ENCODE data around the gene PCSK5.
"Not testable (repeated sequence)": the region's sequence is repeated elsewhere in the genome, so short reads cannot be mapped to it uniquely, and the experiment has no call there.

Gene PCSK5

DNA sequence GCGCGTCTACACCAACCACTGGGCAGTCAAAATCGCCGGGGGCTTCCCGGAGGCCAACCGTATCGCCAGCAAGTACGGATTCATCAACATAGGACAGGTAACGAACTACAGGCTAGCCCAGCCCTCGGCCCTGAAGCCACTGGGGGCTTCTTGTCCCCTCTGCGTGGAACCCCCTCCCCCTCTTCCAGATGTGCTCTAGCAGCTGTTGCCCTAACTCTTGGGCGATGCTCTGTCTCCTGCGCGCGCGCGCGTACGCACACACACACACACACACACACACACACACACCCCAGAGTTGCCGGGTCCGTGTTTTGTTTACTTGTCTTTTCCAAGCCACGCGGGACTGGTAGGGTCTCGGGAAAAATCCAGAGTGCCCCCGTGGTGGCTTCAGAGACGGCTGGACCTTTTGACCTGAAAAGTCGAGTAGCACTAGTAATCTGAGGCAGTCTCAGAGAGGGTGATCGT lies 836 bp downstream of the PCSK5 start:
- no peak for DNase-seq

DNA sequence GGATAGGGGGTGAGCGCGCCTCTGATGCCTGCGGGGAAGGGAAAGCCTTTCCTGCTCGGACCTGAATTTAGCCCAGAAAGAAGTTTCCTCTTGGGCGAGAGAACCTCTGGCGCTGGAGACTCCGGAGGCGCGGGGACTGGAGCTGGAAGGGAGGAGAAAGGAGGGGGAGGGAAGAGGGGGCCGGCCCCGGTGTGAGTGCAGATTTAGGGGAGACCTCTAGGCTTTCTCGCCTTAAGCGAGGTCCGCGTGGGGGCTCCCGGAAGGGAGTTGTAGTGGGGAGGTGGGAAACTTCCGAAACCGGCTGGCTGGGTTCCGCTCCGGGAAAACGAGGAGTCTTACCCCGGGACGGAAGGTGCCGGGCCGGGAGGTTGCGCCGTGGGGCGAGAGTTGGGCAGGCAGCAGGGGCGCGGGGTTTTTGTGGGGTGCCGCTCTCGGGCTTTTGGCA lies 1.3 kb downstream of the PCSK5 start:
- DNase-seq: no peak

DNA sequence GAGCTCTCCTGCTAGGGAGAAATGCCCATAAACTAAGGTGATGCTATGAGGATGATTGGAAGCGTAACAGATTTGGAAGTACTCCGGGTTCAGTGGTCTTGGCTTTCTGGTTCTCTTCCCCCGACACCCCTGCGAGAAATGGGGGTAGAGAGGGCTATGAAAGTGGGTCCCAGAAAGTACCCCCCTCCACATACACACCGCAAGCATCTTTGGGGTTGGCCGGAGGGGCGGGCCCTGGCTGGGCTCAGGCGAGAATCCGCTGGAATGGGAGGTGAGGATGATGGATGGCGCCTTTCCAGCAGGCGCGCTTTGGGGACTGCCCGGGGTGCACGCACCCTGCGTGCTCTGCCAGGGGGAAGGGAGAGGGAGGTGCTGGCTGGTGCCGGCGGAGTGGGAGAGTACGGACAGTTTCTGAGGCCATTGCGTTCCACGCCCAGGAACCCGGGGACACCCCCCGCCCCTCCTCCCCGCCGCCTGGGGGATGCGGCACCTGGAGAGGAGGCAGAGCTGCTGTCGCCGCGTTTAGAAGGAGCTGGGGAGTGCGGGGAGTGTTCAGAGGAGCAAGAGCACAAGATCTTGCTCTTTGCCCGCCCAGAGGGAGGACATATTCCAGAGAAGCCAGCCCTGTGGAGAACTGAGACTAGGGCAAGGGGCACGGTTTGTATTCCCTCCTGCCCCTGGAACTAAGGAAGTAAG lies 1.9 kb downstream of the PCSK5 start:
- DNase-seq: no peak

DNA sequence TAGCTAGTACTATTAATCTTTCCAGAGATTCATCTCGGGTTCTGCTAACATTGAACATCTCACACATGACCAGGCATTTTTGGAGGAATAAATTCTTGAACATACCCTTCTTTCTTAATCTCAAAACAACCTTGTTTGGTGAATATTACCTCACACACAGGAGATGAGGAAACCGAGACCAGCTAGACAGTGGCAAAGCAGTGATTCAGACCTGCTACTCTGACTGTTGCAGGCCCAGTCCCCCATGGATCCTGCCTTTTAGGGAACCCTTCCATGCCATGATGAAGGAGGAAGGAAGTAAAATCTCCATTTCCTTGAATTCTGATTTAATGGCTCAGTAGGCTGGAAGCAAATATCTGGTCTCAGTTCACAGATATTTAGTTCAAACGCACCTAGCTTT lies 2.6 kb downstream of the PCSK5 start:
- DNase-seq: no peak

DNA sequence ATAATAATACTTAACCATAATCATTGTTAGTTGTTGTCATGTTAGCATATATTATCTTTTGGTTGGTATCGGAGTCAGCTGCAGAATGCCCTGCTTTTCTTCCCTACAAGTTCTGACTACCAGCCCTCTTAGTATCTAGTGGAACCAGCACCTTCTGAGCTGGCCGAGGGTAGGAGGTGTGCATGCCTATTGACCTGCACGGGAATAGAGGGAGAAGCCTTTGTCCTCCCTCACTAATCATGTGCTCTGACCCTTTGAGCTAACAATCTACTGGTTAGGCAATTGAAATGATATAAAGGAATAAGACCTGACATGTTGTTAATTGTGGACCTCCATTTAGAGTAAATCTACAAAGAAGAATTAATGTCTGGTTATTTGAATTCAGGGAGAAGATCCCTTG lies 4.1 kb downstream of the PCSK5 start:
- DNase-seq: no peak

DNA sequence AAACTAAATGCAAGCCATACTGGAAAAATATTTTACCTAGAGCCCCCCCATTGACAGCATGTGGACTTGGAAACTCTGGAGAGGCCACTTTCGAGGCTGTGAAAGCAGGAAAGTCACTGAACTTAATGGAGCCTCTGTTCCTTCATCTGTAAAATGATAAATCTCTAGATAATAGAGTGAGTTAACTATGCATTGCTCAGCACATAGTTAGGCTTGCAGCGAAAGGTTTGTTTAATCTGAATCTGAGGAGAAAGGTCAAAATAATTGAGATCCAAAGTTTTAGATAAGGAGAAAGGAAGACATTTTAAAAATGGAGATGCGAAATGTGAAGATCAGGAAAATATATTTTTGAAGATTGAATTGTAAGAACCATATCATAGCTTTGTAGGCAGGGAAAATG lies 4.6 kb downstream of the PCSK5 start:
- no peak for DNase-seq

DNA sequence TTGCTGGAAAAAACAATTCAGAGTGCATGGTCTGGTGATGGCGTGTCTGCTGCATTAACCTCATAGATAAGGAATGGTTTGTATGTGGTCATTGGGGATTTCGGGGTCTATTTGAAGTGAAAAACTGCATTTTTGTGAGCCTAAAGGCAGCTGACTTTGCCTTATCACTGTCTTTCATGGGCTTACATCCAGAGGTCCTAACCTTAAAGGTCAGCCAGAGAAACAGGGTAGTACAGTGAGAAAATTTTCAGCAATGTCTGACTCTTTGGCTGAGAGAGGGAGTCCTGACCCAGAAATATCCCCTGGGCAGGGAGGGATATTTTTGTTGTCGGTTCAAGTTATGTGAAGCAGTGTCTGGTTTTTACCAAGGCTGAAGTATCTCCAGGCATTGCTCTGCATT lies 5.7 kb downstream of the PCSK5 start:
- no peak for DNase-seq

DNA sequence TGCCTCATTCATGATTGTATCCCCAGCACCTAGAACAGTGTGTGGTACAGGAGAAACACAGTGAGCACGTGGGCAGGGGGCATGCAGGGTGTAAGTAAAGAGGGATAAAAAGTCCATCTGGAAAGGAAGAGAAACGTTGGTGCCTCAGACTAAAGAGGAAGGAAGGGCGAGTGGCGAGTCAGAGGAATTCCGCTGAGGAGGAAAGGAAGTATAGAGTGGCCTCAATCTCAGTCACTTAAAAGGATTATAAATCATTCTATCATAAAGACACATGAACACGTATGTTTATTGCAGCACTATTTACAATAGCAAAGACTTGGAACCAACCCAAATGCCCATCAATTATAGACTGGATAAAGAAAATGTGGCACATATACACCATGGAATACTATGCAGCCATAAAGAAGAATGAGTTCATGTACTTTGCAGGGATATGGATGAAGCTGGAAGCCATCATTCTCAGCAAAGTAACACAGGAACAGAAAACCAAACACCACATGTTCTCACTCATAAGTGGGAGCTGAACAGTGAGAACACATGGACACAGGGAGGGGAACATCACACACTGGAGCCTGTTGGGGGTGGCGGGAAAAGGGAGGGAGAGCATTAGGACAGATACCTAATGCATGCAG lies 10.5 kb downstream of the PCSK5 start:
- DNase-seq: not testable (repeated sequence)

DNA sequence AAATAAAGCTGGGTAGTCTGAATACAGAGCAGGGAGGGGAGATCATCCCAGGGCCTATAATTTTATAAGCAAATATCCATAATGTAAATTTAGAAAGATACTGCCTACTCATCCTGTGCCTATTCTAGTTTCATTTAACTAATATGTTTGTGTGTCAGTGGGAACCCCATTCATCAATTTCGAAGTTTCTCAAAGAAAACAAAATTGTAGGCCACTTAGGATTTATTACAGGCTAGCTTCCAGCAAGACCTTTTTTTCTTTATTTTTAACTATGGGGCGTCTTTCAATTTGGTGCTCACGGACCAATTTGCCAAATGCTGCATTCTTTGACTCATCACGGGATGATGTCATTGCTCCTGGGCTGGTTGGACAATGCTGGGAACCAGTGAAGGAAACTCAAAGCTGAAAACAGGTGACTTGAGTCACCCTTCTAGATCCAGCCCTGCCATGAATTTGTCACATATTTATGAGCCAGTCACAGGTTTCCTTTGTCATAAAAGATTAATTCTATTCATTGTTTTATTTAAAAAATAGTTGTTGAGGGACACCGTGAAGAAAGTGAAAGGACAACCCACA lies 13.4 kb downstream of the PCSK5 start:
- no peak for DNase-seq

DNA sequence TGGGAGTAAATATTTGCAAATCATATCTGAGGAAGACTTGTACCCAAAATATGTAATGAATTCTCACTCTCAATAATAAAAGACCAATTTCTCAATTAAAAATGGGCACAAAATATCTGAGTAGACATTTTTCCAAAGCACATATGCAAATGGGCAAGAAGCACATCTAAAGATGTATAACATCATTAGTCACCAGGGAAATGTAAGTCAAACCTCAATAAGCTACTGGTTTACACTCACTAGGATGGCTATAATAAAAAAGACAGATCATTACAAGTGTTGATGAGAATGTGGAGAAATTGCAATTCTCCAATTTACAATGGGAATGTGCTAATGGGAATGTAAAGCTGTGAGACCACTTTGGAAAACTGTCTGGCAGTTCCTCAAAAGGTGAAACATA lies 13.9 kb downstream of the PCSK5 start:
- no peak for DNase-seq

DNA sequence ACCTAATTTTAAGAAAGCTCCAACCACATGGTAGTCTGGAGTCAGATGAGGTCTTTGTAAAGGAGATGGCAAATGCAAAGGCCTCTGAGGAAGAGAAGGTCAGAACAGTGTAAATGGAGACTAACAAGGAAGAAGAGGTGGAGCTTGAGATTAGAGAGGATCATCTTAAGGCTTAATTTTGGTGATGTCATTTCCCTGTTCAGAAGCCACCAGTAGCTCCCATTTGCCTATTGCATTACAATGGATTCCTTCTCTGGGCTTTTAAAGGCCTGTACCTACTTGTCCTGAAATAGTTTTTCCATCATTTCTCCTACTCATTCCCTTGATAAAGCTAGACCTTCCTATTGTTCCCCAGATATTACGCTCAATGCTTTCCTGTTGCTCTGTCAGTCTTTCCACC lies 16.1 kb downstream of the PCSK5 start:
- DNase-seq: no peak

DNA sequence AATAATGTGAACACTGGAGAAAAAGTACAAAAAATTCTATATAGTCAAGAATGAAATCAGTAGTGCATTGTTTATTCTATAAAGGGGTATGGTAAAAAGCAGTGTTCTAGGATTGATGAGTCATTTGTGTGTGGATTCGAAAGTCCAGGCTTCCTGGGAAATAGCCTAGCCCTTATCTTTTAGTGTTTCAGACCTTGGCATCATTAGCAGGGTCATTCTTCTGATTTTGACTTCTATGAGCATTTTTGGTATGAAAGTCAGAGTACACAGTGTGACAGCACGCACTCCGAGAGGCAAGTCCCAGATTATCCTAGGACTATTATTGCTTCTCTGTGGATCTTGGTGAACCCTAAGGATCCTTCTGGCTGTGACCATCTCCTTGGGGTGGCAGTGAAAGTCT lies 16.9 kb downstream of the PCSK5 start:
- no peak for DNase-seq

DNA sequence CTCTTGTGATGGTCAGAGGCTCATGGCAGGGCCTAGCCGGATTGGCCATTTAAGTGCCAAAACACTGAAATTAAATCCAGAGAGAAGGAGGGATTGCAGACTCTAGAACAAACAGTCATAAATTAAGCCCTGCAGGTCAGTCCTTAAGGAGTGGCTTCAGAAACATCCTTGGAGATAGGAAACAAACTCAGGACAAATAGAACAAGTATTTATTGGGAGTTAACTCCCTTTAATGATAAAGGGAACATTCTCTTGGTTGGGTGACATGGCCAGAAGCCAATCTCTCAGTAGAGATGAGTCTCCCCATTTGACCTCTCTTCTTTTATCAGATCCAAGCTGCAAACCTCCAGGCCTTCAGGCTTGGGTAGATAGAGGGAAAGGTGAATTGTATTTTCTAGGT lies 17.4 kb downstream of the PCSK5 start:
- no peak for DNase-seq

DNA sequence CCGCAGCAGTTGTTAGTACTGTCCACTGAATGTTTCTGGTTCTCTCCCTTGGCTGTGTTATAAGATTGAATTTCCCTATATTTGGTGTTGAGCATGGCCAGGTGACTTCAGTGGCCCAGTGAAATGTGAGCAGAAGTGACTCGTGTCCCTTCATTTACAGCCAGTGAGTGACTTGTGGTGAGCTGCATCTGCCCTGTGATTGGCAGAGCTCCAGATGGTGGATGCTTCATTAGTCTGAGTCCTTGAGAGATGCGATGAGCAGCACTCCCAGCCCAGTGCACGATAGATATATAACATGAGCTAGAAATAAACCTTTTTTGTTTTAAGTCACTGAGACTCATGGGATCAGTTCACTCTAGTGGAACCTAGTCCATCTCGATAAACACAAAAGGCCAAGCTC lies 19.3 kb downstream of the PCSK5 start:
- no peak for DNase-seq

DNA sequence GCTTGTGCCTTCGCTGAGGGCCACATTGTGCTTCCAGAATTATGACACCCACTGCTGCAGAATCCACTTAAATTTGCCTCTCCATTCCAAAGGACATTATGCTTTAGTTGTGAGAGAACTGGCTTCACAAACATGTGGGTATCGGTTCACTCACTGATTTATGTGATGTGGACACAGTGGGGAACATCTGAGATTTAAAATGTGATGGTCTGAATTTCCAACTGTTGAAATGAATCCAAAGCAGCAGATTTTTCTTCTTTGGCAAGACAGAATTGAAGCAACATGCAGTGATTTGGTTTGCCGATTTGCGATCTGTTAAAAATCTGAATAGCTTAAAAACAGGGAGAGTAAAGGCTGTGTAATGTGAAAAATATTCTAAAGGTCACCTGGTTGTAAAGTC lies 20.3 kb downstream of the PCSK5 start:
- no peak for DNase-seq

DNA sequence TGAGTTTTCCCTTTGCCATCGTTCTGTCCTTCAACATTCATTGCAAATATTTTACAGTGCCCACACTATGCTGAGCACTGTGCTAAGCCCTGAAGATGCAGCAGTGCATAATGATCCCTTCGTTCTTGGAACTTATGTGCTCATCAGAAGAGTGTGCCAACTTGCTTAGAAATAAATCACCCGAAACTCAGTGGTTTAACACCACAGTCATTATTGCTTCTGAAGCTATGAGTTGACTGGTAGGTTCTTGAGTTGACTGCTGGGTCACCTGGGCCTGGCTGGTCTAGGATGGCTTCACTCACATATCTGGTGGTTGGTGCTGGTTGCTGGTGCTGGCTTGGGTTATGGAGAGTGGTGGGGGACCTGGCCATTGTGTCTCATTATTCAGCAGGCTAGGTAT lies 20.9 kb downstream of the PCSK5 start:
- DNase-seq: no peak

DNA sequence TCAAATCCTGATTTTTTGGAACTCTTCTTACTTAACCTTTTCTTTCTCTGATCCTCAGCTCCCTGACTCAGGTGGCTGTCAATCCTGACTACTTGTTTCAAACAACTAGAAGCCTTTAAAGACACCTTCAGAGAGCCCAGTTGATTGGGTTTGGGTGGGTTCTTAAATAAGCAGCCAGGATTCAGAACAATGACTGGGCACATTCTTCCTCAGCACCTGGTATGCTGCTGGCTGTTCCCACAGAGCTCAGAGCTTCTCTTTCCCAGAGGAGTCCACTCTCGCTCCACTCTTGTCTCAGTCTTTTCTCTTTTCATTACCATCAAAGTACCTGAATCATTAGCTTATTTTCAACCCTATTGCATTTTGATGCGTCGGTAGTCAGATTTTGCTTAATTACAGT lies 22.5 kb downstream of the PCSK5 start:
- DNase-seq: no peak

DNA sequence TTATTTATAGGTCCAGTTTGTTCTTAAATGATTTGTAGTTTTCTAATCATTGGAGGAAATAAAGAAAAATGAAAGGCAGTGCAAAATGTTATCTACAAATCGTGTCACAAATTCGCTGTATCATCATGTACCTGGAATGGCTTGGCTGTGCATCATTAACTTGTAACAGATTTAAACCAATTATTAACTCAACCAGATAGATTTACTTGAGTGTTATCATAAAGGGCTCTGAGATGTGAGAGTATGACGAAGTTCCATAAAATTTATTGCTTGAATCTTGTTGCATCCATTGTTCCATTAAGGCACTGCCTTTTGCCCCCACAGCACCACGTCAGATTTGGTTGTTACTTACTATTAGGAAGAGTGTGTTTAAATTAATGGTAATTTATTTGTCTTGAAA lies 23.5 kb downstream of the PCSK5 start:
- DNase-seq: no peak

DNA sequence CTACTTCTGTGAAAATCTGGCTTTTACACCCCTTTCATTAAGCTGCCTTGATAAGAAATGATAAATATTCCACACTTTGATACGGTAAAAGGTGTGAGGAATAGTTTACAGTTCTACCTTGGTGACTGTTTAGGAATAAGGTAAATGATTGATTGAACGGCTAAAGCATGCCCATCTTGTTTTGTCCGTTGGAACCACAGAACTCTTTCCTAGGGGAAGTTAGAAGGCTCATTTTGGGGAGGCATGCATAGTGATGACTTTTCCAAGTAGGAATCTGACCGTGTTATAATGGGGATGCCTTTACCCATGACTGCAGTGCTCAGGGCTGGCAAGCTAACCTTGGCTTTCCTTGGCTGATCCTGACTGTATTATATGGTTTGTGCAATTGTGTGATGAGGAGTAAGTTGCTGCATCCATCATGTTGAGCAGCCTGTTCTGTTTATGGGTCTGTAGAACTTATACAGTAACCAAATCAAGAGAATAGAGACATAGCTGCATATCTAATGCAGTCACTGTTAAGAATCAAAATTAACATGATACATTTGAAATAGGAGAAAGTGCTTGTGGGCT lies 24.5 kb downstream of the PCSK5 start:
- DNase-seq: no peak

DNA sequence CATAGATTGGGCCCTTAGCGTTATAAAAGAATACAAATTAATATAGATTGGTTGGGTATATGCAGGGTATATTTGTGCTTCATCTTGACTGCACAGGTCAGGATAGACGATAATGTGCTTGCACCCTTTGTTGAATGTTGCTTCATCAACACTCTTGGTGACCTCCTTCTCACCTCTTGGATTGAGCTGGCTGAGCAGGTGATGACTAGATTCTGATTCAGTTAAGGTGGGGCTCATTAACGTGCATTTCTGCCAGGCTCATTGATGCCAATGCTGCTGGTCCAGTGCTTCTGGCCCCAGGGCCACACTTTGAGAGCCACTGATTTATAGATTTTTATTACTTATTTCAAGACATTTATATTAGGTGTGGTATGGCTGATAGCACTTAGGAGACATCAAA lies 27.7 kb downstream of the PCSK5 start:
- no peak for DNase-seq

DNA sequence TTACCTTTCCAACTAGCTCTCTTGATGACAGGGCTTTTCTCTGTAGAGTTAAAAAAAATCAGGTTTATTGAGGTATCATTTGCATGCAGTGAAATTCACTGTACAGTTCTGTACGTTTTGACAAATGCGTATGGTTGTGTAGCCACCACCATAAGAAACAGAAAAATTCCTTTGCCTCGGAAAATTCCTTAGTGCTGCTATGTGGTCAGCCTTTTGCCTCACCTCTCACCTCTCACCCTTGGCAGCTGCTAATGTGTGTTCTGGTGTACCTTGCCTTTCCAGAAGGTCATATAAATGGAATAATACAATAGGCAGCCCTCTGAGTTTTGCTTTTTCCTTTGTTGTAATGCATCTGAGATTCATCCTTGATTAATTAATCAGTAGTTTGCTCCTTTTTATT lies 28.4 kb downstream of the PCSK5 start:
- DNase-seq: no peak

DNA sequence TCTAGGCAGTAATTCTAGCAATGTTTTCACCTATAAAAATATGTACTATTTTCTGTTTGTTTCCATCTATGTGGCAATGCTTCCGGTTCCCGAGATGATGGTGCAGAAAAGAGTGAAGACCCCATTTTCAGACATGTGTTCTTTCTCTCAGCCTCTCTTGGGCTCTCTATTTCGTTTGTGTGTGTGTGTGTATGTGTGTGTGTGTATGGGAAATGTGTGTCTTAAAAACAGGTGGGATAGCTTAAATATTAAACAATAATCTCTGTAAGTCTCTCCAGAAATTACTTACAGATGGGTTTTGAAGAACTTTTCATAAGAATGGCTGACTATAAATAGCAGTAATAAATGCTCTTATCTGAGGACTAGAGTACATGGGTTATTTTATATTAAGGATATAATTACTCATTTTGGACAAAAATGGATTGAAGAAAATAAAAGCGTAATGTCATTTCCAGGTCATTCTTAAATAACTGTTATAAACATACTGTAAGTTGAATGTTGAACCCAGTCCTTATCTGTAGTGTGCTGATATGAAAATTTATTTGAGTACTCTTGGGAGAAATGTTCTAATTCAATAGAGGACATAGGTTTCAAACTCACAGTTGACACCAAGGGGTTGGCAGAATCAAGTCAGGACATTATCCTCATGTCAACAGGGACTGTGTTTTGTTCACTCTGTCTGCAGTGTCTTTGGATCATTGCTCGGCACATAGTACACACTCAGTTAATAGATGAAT lies 31.1 kb downstream of the PCSK5 start:
- no peak for DNase-seq

DNA sequence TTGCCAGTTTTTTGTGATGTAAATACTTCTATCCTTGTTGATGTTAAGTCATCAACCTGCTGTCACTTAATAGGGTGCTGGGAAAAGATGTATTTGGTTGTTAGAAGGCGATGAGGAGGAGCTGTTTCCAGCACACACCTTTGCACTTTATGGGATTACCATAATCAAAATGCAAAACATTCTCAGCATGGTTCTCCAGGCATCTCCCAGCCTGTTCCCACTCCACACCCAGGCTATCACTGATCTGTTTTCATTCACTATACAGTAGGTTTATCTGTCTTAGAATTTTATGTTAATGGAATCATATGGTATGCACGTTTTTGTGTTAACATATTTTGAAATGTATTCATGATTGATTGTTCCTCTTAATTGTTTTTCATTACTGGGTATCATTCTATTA lies 35.9 kb downstream of the PCSK5 start:
- no peak for DNase-seq

DNA sequence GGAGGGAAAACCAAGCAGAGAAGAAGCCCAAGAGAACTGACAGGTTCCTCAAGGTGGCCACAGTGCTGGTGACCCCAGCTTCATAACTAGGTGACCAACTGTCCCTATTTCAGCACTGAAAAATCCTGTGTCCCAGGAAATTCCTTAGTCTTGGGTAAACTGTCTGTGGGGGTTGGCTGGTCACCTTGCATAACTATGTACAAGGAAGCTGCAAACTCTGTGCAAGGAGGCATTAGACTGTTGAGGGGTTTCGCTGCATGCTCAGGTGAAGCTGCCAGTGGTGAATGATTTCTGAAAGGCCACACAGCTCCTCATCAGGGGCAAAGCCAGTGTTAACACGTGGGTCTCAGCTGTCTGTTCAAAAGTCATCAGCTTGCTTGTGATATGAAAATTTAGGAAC lies 36.9 kb downstream of the PCSK5 start:
- no peak for DNase-seq

All from activated CD4-positive, CD25-positive, alpha-beta regulatory T cell (primary cell).